Measurements from ENCODE around the gene CASP8.
"Not testable (repeated sequence)": the region's sequence is repeated elsewhere in the genome, so short reads cannot be mapped to it uniquely, and the experiment has no call there.

The CASP8 gene

DNA sequence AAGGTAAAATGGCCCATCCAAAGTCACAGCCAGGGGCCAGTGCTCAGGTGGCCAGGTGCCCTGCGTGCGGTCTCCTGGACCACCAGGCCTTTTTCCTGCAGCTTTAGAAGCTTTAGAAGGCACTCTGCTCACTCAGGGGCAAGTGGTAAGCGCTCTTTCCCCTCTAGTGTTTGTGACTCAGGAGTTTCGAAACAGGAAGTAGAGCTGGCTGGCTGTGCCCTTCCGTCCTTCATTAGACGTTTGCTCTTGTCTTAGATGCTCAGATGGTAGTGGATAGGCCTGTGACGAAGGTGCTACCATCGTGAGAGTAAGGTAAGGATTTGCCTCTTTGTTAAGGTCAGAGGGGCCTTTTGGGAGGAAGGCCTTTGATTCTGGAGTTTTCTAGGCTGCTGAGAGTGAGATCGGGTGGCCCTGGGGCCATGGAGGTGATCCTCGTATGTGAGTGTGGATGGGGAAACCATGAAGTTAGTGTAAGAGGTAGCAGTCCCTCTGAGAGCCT is at the start of gene CASP8:
CASP8 (plus strand) TSS at position 235 of the 499 bp plus-strand sequence. CDS start 5,951 bp downstream, outside the sequence.
- DNase-seq, result no peak

DNA sequence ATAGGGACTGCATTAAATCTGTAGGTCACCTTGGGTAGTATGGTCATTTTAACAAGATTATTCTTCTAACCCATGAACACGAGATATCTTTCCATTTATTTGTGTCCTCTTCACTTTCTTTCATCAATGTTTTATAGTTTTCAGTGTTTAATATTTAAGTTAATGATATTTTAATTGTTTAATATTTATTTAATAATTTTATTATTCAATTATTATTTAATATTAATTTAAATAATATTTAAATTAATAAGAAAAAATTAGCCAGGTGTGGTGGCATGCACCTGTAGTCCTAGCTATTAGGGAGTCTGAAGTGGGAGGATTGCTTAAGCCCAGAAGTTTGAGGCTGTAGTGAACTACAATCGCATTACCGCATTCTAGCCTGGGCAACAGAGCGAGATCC is 44.4 kb upstream of the CASP8 start:
- no peak for DNase-seq

DNA sequence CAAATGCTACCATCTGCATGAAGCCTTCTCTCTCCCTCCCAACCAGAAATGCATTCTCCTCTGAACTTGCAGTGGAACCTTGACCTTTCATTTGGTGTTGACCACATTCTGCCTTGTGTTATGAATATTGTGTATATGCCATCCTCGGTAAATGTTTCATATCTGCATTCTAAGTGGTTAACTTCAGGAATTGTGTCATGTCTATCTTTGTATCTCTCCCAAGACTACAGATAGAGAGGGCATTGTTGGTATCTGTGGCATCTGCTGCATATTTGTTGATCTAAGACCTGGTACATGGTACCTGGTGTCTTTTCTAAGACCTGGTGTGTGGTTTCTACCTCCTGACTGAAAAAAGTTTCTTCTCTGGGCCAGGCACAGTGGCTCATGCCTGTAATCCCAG is 43.4 kb upstream of the CASP8 start:
- DNase-seq, result no peak

DNA sequence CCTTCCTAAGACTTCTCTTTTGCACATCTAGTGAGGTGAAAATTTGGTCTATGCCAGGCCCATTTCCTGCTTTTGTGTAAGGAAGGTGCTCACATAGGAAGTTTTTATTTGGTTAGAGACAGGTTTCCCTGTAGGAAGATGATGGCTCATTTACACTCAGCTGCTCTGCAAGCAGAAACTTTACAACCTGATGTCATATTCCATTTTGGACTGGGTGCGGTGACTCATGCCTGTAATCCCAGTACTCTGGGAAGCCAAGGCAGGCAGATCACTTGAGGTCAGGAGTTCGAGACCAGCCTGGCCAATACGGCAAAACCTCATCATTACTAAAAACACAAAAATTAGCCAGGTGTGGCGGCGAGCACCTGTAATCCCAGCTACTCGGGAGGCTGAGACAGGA is 41.6 kb upstream of the CASP8 start:
- no peak for DNase-seq

DNA sequence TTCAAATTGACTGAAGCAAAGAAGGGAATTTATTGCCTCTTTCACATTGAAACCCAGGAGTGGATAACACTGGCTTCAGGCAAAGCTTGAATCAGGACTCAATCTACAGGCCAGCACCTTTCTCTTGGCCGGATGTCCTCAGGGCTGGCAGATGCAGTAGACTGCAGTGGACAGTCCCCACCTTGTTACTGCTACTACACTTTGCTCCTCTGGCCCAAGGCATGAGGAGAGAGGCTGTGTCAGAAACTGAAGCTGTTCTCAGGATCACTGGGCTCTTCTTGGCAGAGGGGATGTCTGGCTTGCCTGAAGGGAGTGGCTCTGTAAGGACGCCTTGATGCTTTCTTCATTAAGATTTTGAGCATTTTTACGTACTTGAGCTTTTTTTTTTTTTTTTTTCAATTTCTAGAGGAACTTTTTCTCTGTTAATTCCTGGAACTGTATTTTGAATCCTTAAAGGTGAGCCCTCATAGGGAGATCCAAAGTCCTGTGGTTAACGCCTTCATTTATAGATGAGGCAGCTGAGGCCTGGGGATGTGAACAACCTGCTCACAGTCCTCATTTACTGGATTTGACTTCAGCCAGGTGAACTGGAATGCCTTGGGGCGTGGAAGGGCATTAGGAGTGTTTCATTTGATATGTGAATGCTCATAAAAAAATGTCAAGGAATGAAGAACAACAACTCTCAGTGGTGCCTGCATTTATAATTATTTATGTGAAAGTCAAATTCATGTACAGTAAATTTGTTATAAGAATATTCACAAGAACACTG is 40.8 kb upstream of the CASP8 start:
- no peak for DNase-seq

DNA sequence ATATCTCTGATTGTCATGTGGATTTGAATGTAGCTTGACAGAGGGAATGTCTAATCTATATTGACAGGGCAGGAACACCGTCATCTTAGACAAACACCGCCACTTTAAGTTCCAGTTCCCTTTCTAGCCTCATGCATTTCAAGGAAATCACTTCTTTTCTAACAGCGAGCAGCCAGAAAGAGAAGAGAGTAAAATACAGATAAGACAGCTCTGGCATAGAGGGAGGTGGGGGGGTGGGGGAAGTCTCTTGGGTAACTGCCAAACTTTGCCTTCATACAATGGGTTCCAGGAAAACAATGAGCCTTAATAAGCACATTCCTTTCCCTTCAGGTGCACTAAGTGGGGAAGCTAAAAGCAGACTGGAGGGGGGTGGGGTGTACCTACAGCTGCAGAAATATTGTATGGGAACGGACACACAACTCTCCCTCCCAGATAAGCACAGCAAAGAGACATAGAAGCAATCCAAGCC is 40.2 kb upstream of the CASP8 start:
- DNase-seq, result no peak

DNA sequence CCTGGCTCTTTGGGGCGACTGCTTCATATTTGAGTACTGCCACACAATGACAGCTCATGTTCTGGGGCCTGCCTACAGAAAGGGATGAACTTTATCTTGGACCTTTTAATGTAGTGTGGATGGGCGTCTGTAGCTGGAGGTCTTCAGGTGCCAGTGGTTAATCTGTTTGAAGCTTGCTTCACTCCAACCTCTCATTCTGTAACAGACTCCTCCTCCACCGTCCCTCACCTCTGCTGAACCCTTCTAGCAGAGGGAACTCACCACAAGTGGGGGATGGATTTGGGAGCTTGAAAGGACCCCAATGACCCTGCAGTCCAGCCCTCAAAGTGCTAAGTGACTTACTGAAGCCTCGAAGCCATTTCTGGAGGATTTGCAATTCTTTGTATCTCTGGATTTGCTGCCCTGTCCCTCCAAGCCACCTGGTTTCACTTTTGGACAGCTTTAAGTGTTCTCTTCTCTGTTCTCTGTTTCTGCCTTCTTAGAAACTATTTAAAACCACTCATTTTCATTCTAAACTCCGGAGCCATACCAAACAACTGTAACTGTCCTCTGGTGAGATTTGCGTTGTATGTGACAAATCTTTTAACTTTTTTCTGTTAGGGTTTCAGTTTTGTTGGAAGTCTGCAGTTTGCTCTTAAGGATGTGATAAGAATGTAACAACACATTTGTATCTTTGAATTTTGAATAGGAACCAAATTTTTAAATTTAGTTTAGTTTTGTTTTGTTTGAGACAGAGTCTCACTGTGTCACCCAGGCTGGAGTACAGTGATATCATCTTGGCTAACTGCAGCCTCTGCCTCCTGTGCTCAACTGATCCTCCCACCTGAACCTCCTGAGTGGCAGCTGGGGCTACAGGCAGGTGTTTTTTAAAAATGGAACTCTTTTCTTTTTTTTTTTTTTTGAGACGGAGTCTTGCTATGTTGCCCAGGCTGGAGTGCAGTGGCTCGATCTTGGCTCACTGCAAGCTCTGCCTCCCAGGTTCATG is 37.0 kb upstream of the CASP8 start:
- DNase-seq, result no peak

DNA sequence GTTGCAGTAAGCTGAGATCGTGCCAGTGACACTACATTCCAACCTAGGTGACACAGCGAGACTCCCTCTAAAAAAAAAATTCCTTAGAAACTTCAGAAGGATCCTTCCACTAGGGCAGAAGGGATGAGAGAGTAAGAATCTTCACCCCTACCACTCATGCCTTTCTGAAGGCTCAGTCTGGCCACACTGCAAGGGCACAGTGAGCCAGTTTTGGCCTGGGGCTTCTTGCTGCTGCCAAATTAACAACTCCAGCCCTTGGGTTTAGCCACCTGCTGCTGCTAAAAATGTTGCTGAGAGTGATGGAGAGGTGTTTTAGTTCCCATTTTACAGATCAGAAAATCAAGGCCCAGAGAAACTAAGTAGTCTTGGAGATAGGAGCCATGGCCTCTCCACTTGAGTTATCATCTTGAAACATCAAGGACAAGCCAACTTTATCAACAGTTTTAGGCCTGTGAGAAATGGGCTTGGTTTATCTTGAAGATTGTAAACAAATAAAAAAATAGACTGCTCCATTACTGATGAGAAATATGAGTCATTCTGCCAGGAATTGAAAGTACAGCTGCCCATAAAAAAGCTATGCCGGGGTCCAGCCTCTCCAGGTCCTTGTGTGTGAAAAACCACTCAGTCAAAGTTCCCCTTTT is 31.9 kb upstream of the CASP8 start:
- no peak for DNase-seq

DNA sequence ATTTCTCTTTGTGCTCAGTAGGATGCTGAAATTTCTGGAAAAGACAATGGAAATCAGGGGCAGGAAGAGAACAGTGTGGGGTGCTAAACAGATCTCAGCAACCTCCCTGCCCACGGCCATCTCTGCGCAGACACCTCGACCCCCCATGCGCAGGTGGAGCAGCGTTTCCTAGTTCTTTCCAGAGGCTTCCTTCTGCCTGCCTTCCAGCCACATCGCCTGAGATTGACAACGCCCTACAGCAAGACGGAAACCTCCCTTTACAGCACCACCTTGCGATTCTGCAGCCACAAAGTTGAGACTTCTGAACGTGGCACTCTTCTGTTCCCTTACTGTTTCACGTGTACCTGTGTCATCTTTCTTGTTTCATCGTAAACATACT is 31.4 kb upstream of the CASP8 start:
- no peak for DNase-seq

DNA sequence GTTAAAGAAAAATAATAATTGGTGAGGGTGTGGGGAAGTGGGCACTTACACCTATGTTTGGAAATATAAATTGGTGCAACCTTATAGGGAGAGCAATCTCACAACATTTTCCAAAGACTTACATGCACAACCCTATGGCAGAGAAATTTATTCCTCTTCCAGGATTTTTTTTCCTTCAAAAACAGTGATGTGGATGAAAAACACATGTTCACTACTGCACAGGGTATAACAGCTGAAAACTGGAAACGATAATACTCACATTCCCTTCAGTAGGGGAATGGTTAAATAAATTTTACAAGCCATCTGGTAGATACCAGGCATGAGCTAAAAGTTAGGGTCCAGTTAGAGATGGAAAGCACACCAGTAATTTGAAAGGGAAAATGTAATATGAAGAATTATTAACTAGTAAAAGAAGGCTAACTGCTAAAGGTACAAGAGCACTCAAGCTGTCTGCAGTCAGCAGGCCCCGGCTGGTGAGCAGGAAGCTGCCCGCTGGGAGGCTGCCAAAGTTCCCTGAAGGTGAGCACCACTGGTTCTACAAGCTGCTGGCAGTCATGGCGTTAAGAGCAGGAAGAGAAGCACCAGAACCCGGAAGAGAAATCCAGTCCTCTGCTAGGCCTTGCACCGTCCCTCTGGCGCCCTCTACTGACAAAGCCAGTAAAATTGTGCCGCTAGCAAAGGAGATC is 28.4 kb upstream of the CASP8 start:
- peak; percentile 93 for DNase-seq

DNA sequence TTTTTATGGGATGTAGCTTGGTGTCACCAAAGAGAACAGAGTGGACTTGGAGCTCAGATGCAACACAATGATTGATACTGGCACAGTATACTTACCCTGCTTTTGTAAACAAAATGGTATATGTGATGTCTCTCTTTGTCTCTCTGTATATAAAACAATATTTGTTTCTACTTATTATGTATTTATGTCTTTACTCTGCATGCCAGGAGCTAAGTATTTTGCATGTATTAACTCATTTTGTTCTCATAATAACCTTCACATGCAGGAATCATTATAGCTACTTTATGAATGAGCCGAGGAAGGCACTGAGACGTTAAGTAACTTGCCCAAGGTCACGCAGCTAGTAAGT is 27.9 kb upstream of the CASP8 start:
- DNase-seq, result no peak

DNA sequence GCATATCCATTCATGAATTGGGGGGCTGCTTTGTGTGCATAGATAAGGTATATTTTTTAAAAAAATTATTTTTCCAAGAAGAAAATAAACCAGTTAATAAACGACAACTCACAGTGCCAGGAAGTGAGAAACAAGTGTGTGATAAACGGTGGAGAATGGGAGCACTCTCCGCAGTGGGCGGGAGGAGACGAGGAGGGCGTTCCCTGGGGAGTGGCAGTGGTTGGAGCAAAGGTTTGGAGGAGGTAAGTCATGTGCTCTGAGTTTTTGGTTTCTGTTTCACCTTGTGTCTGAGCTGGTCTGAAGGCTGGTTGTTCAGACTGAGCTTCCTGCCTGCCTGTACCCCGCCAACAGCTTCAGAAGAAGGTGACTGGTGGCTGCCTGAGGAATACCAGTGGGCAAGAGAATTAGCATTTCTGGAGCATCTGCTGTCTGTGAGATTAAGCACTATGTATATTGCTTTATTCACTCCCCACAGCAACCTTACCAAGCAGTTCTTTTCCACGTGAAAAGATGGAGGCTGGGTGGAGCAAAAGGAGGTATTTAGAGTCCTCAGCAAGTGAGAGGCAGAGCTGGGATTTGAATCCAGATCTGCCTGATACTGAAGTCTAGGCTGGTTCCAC is 27.0 kb upstream of the CASP8 start:
- peak; percentile 74 for DNase-seq

DNA sequence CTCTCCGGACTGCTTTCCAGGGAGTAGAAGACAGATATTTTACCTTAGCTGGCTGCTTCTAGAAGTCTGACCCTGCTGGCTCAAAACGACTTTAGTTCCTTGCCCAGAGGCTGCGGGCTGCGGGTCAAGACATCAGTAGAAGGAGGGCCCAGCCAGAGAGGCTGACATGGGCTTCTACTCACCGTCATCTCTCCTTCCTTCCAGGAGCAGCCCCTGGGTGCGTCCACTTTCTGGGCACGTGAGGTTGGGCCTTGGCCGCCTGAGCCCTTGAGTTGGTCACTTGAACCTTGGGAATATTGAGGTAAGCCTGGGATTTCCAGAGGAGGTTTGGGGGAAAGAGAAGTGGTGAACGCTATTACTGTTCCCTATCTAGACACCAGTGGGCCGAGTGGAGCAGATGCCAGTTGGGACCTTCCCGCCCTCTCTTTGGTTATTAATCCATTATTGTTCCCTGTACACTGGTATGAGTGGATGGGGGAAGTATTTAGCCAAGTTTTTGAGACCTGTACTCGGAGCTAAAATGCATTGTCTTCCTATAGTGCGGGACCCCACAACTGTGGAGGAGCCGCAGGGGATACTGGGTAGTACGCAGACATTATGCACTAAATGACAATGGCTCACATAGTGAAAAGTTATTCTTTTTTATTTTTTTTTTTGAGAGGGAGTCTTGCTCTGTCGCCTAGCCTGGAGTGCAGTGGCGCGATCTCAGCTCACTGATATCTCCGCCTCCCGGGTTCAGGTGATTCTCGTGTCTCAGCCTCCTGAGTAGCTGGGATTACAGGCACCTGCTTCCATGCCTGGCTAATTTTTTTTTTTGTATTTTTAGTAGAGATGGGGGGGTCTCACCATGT is 26.3 kb upstream of the CASP8 start:
- DNase-seq, result no peak

DNA sequence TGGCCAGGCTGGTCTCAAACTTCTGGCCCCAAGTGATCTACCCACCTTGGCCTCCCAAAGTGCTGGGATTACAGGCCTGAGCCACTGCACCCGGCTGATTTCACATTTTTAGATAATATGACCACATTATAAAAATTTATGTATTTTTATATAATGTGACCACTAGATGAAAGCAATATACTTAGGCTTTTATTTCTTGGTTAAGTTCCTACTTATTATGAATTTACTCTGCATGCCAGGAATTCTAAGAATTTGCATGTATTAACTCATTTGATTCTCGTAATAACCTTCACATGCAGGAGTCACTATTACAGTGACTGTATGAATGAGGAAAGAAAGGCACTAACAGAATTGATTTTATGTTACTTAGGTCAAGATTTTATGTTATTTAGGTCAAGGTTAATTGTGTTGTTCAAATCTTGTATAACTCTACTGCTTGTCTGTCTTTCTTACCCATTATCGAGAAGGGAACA is 25.6 kb upstream of the CASP8 start:
- DNase-seq, result no peak

DNA sequence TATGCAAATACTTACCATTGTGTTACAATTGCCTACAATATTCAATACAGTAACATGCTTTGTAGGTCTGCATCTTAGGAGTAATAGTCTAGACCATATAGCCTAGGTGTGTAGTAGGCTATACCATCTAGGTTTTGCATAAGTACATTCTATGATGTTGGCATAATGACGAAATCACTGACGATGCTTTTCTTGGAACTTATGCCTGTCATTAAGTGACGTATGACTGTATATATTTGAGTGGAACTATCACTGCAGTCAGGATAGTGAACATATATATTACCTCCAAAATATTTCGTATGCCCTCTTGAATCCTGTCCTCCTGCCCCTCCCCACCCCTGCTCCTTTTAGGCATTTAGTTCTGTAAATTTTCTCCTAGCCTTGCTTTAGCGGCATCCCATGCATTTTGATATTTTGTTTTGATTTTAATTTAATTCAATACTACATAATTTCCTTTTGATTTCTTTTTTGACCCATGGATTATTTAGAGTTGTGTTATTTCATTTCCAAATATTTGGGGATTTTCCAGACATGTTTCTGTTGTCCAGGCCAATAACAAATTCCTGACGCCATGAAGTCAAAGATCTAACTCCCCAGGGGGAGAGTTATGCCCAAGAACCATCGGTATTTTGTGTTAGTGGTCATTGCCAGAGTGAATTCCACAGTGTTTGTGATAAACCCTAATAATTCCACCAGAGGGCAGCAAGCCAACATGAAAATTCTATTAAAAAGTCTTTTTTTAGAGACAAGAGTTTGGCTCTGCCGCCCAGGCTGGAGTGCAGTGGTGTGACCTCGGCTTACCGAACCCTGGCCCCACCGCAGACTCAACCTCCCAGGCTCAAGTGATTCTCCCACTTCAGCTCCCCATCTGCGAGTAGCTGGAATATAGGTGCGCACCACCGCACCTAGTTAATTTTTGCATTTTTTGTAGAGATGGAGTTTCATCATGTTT is 24.2 kb upstream of the CASP8 start:
- peak; percentile 56 for DNase-seq

DNA sequence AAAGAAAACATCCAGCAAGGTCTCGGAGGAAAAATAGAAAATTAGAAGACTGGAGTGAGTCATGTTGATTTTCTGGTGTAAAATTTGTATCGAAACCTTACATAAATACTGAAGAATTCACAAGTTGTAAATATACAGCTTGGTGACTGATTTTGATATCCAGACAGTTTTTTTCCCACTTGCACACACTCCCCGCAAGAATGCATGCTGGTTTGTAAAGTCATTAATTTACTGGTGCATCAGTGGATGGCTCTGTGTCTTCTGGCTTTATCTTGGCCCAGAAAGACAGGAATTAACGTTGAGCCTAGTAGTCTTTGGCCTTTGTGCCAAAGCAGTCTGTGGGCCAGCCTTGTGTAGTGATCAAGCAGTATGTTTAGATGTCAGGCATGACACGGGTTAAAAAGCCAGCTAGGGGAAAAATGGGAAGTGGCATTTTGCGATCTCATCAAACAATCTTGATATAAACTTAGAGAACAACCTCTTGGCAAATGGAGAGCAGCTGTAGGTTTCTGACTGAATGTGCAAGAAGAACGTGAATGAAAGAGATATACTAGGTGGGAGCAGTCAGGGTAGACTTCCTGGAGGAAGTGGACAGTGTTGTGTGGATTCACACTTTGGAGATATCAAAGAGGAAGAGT is 22.7 kb upstream of the CASP8 start:
- no peak for DNase-seq

DNA sequence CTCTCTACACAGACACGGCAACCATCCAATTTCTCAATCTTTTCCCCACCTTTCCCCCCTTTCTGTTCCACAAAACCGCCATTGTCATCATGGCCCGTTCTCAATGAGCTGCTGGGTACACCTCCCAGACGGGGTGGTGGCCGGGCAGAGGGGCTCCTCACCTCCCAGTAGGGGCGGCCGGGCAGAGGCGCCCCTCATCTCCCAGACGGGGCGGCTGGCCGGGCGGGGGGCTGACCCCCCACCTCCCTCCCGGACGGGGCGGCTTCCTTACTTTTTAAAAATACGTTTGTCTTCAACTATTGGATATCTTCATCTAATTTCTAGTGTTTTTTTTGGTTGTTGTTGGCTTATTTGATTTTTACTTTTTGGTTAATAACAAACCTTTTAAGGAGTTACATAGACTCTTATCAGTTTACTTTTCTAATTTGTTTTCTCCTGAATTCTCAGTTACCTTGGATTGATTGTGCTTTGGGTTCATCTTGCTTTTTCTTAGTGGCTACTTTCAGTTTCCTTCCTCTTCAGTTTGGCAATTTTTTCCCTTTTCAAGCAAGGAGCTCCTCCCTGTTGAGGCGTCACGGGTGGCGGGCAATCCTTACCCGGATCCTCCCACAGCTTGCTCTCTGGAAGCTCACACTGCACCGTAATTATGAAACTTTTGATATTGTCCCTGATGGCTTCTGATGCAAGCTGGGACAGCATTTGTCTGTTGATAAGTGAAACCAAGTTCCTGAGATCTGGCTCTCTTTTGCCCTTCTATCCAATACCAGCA is 21.0 kb upstream of the CASP8 start:
- not testable (repeated sequence) for DNase-seq

DNA sequence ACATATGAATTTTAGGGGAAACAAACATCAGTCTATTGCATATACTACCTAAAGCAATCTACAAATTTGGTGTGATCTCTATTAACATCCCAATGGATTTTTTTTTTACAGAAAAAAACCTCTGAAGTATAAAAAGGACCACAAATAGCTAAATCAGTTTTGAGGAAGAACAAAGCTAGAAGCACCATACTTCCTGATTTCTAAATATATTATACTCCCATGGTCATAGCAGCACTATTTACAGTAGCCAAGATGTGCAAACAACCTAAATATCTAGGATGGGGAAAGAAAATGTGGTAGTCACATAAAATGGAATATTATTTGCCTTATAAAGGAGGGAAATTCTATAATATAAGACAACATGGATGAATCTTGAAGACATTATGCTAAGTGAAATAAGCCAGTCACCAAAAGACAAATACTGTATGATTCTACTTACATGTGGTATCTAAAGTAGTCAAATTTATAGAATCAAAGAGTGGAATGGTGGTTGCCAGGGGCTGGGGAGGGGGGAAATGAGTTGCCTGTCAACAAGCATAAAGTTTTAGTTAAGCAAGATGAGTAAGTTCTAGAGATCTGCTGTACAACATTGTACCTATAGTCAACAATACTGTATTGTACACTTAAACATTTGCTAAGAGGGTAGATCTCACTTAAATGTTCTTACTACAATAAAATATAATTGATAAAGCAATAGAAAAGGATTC is 17.6 kb upstream of the CASP8 start:
- DNase-seq, result no peak

Data from NCI-H2171 treated with DMSO at 0.1 percent for 48 hours (cell line).